Measurements from ENCODE around the gene MOCS3. TPM values are rescaled to one million over a fixed set of nuclear protein-coding genes. Genes with fewer than 3 reads are reported as not detected.
A peak's percentile ranks its signal among the peaks of the same experiment; 100 is the strongest.

The MOCS3 gene
- total and polyA plus RNA-seq, 2 donors from 2014 or later = 1.9 to 5.1 TPM

GRCh38 chr20:51001430-51002265, 43.0 kb downstream of the MOCS3 start:
- FAIRE-seq = no peak

GRCh38 chr20:51002633-51003032, 44.0 kb downstream of the MOCS3 start:
- H3K27me3 ChIP-seq (ENCODE audit: control insufficient read depth, insufficient read depth, low read length) = no peaks in the 10 kb centered on the region
- no peak overlapping the region for H3K27ac ChIP-seq (ENCODE audit: low read depth in 2 of 2, low read length in 2 of 2)
- H3K36me3 ChIP-seq (ENCODE audit: control insufficient read depth in 2 of 3, insufficient read depth in 3 of 3, low read length in 3 of 3) = no peaks in the 10 kb centered on the region
- FAIRE-seq (no peak), DNase-seq (no peak)
- no peaks in the 10 kb centered on the region for H3K9me3 ChIP-seq (ENCODE audit: control insufficient read depth in 2 of 3, insufficient read depth in 1 of 3, low read length in 3 of 3)
- H3K4me3 ChIP-seq (ENCODE audit: low read length in 3 of 3) = no peak overlapping the region
- H3K9ac ChIP-seq (ENCODE audit: low read length in 3 of 3) = no peak overlapping the region
- no peak for TF ChIP-seq CTCF (IDR thresholded peaks at IDR 0.05; ENCODE audit: borderline replicate concordance, extremely low read depth, insufficient read depth)
- intact Hi-C loops (cut with DNase I) = no loop called here
- H3K4me1 ChIP-seq (ENCODE audit: control insufficient read depth in 2 of 3, insufficient read depth in 2 of 3, low read depth in 1 of 3, low read length in 3 of 3) = no peaks in the 10 kb centered on the region

More at GRCh38 chr20:51001430-51002265, 43.0 kb downstream of the MOCS3 start:
- no peak overlapping the region for H3K4me3 ChIP-seq (ENCODE audit: low read length in 3 of 3)
- no peaks in the 10 kb centered on the region for H3K27me3 ChIP-seq (ENCODE audit: control insufficient read depth, insufficient read depth, low read length)
- H3K36me3 ChIP-seq (ENCODE audit: control insufficient read depth in 2 of 3, insufficient read depth in 3 of 3, low read length in 3 of 3) = no peaks in the 10 kb centered on the region
- no peak overlapping the region for H3K27ac ChIP-seq (ENCODE audit: low read depth in 2 of 2, low read length in 2 of 2)
- no peak for DNase-seq
- no peaks in the 10 kb centered on the region for H3K4me1 ChIP-seq (ENCODE audit: control insufficient read depth in 2 of 3, insufficient read depth in 2 of 3, low read depth in 1 of 3, low read length in 3 of 3)
- H3K9ac ChIP-seq (ENCODE audit: low read length in 3 of 3) = no peak overlapping the region
- TF ChIP-seq CTCF (IDR thresholded peaks at IDR 0.05; ENCODE audit: borderline replicate concordance, extremely low read depth, insufficient read depth) = no peak
- intact Hi-C loops (cut with DNase I) = no loop called here
- H3K9me3 ChIP-seq (ENCODE audit: control insufficient read depth in 2 of 3, insufficient read depth in 1 of 3, low read length in 3 of 3) = no peaks in the 10 kb centered on the region

GRCh38 chr20:51003753-51004152, 45.1 kb downstream of the MOCS3 start:
- TF ChIP-seq CTCF (IDR thresholded peaks at IDR 0.05; ENCODE audit: borderline replicate concordance, extremely low read depth, insufficient read depth) = no peak
- no peaks in the 10 kb centered on the region for H3K9me3 ChIP-seq (ENCODE audit: control insufficient read depth in 2 of 3, insufficient read depth in 1 of 3, low read length in 3 of 3)
- no peaks in the 10 kb centered on the region for H3K4me1 ChIP-seq (ENCODE audit: control insufficient read depth in 2 of 3, insufficient read depth in 2 of 3, low read depth in 1 of 3, low read length in 3 of 3)
- no peak overlapping the region for H3K9ac ChIP-seq (ENCODE audit: low read length in 3 of 3)
- H3K27me3 ChIP-seq (ENCODE audit: control insufficient read depth, insufficient read depth, low read length) = no peaks in the 10 kb centered on the region
- intact Hi-C loops (cut with DNase I) = no loop called here
- no peak overlapping the region for H3K4me3 ChIP-seq (ENCODE audit: low read length in 3 of 3)
- FAIRE-seq (no peak), DNase-seq (peak in 4 of 5 donors; percentile 78 to 87 (median 86))
- no peaks in the 10 kb centered on the region for H3K36me3 ChIP-seq (ENCODE audit: control insufficient read depth in 2 of 3, insufficient read depth in 3 of 3, low read length in 3 of 3)
- no peak overlapping the region for H3K27ac ChIP-seq (ENCODE audit: low read depth in 2 of 2, low read length in 2 of 2)

Measured in kidney (tissue), 14 donors.